Neuron (in vitro differentiated cells): Measurements from ENCODE around the gene RDX.
"Not testable (repeated sequence)": the region's sequence is repeated elsewhere in the genome, so short reads cannot be mapped to it uniquely, and the experiment has no call there.

Experiments
- H2AFZ ChIP-seq: one replicate; pipeline ENCODE4 v1.6.1; 2013; ENCODE audit warnings: low read depth, mild to moderate bottlenecking, inconsistent platforms, low read length, moderate library complexity
- H3K27me3 ChIP-seq: one replicate; pipeline ENCODE4 v1.6.1; 2013; ENCODE audit warnings: low read length; ENCODE audit not compliant: insufficient read depth
- H3K36me3 ChIP-seq: one replicate; pipeline ENCODE4 v1.6.1; 2013; ENCODE audit warnings: low read length; ENCODE audit not compliant: insufficient read depth
- H3K4me1 ChIP-seq: one replicate; pipeline ENCODE4 v1.6.1; 2013; ENCODE audit warnings: low read length; ENCODE audit not compliant: insufficient read depth
- H3K4me3 ChIP-seq: 2 replicates; pipeline ENCODE4 v1.5.1; 2013; ENCODE audit warnings: mild to moderate bottlenecking, low read length, moderate library complexity
- H3K9me3 ChIP-seq: one replicate; pipeline ENCODE4 v1.6.1; 2013; ENCODE audit warnings: low read length

Gene RDX

DNA sequence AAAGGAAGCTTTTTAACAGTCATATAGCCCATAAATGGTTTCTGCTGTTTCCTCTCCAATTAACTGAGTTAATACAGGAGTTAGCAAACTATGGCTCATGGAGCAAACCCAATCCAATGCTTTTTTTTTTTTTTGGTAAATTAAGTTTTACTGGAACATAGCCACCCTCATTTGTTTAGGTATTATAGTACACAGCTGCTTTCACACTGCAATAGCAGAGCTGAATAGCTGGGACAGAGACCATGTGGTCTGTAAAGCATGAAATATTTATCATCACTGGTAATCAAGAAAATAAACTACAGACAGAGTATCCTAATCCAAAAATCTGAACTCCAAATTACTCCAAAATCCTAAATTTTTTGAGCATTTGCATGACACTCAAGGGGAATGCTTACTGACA, 53.7 kb downstream of the RDX start:
- H3K36me3 ChIP-seq: peaks cover 47% of the 10 kb centered on the region
- no peaks in the 10 kb centered on the region for H3K4me1 ChIP-seq

DNA sequence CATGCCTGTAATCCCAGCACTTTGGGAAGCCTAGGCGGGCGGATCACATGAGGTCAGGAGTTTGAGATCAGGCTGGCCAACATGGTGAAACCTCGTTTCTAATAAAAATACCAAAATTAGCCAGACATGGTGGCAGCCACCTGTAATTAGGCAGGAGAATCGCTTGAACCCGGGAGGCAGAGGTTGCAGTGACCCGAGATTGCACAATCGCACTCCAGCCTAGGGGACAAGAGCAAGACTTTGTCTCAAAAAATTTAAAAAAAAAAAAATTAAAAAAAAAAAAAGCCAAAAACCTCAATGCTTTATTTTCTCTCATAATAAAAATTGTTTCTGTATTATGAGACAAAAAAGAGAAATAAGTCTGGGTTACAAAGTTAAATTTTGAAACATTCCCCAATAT, 54.2 kb downstream of the RDX start:
- peaks cover 50% of the 10 kb centered on the region for H3K36me3 ChIP-seq

More for the DNA sequence above, 53.7 kb downstream of the RDX start:
- no peak overlapping the region for H3K4me3 ChIP-seq
- H2AFZ ChIP-seq: no peak overlapping the region
- no peaks in the 10 kb centered on the region for H3K9me3 ChIP-seq
- H3K27me3 ChIP-seq: no peaks in the 10 kb centered on the region

DNA sequence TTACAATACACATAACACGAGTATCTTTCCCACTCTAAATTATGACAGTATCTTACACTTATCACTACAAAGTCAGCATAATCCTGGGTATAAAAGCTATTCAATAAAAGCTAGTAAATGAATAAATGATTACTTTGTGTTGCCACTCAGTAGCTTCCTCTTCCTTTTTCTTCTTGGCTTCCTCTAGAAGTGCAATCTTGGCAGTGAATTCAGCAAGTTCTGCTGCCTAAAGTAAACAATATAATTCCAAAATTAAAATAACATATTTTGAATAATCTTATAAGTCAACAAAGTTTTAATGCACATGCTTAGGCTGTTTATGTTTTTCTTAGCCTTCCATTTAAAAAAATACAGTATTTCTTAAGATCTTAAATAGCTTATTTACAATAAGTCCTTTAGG, 60.4 kb downstream of the RDX start:
- H3K4me1 ChIP-seq: no peaks in the 10 kb centered on the region
- H3K36me3 ChIP-seq: peaks cover 69% of the 10 kb centered on the region
- H3K4me3 ChIP-seq: no peak overlapping the region
- no peaks in the 10 kb centered on the region for H3K9me3 ChIP-seq
- no peak overlapping the region for H2AFZ ChIP-seq
- no peaks in the 10 kb centered on the region for H3K27me3 ChIP-seq

More for the DNA sequence above, 54.2 kb downstream of the RDX start:
- Histone ChIP-seq H3K4me3 (no peak overlapping the region), H3K27me3 (no peaks in the 10 kb centered on the region), H3K4me1 (no peaks in the 10 kb centered on the region), H2AFZ (no peak overlapping the region), H3K9me3 (no peaks in the 10 kb centered on the region)

DNA sequence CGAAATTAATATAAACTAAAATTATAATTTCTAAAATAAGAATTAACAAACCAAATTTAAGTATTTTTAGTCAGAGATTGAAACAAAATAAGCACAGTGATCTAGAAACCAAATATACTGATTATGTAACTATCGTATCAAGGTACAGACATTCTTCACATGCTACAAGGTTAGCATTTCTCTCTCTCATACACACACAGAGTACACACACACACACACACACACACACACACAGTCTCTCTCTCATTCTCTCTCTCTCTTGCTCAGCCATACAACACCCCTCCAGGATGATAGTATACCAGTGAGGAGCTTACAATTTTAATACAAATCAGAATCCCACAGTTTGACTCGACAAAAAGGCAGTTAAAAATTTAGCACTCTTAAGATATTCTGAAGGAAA, 66.0 kb downstream of the RDX start:
- no peak overlapping the region for H2AFZ ChIP-seq
- peaks cover 65% of the 10 kb centered on the region for H3K36me3 ChIP-seq
- H3K9me3 ChIP-seq: peaks cover 2% of the 10 kb centered on the region
- no peak overlapping the region for H3K4me3 ChIP-seq
- no peaks in the 10 kb centered on the region for H3K27me3 ChIP-seq
- no peaks in the 10 kb centered on the region for H3K4me1 ChIP-seq

DNA sequence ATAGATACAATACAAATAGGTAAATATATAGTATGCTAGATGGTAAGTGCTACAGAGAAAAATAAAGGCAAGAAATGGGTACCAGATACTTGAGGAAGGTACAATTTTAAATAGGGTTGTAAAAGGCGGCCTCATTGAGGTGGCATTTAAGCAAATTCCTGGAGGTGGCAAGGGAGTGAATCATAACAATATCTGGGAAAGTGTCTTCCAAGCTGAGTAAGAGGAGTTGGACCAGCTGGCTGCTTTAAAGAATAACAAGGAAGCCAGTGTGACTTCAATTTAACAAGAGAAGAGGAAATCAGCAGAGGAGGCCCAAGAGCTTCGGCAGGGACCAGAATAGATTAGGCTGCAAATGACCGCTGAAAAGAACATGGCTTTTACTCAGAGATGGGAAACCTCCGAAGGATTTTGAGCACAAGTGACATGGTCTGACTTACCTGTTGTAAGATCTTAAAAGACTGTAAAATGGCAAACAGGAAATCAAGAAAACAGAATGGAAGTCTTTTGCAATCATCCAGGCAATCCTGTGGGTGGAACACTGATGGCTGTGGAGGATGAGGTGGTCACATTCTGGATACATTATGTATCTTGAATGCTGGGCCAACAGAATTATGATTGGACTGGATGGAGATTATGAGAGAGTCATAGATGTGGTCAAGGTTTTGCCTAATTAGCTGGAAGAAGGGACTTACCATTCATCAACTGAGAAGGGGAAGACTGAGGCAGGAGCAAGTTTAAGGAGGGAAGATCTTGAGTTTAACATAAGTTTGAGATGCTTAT, 77.2 kb downstream of the RDX start:
- H3K9me3 ChIP-seq: no peaks in the 10 kb centered on the region
- H2AFZ ChIP-seq: no peak overlapping the region
- H3K4me3 ChIP-seq: no peak overlapping the region
- no peaks in the 10 kb centered on the region for H3K4me1 ChIP-seq
- H3K36me3 ChIP-seq: peaks cover 3% of the 10 kb centered on the region
- no peaks in the 10 kb centered on the region for H3K27me3 ChIP-seq

DNA sequence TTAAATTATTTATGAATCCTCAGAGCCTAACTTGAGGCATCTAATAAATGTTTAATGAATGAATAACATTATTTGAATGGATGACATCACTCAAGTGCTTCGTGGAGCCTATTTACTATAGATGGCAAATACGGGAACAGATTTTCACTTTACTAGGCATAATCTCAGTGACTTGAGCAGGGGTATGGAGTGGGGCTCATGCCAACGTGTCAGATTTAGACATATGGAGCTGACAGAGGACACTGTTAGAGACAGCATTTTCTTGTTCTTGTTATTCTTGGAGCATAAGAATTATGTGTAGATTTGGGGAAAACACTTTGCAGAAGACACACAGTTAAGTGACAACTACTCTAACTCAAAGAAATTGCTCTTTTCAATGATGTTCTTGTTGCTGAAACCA, 78.5 kb downstream of the RDX start:
- no peak overlapping the region for H3K4me3 ChIP-seq
- H2AFZ ChIP-seq: no peak overlapping the region
- no peaks in the 10 kb centered on the region for H3K9me3 ChIP-seq
- no peaks in the 10 kb centered on the region for H3K4me1 ChIP-seq
- no peaks in the 10 kb centered on the region for H3K36me3 ChIP-seq
- no peaks in the 10 kb centered on the region for H3K27me3 ChIP-seq

DNA sequence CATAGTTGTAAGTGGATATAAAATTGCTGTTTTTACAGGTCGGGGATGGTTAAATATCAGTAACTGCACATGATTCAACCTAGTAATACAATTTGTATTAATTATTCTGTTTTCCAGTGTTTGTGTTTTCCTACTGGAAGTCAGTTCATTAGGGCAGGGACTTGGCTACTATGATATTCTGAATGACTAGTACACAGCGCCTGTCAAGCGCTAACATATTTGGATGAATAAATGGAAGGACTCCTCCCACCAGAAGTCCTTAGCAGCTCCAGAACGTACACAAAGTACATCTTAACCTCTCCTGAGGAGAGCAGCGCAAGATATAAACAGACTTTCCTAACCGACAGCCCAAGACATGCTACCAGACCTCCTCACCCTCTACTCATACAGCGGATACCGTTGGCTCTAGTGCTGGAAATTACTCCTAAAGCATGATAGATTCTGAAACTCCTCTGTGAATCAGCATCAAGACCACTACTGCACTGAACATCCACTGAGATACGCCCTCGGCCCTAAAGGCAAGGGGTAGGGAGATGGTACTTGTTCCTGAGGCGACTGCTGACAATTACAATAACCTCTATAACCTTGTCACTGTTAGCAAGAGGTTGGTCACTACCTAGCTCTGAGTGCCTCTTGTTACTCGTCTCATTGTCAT, 79.1 kb downstream of the RDX start:
- Histone ChIP-seq H3K36me3 (no peaks in the 10 kb centered on the region), H3K4me1 (no peaks in the 10 kb centered on the region), H2AFZ (no peak overlapping the region), H3K9me3 (no peaks in the 10 kb centered on the region), H3K4me3 (no peak overlapping the region), H3K27me3 (no peaks in the 10 kb centered on the region)

DNA sequence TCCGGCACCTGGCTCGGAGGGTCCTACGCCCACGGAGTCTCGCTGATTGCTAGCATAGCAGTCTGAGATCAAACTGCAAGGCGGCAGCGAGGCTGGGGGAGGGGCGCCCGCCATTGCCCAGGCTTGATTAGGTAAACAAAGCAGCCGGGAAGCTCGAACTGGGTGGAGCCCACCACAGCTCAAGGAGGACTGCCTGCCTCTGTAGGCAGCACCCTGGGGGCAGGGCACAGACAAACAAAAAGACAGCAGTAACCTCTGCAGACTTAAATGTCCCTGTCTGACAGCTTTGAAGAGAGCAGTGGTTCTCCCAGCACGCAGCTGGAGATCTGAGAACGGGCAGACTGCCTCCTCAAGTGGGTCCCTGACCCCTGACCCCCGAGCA, 87.1 kb downstream of the RDX start:
- not testable (repeated sequence) for H3K4me3 ChIP-seq, H3K4me1 ChIP-seq, H3K9me3 ChIP-seq, H2AFZ ChIP-seq, H3K27me3 ChIP-seq, H3K36me3 ChIP-seq

DNA sequence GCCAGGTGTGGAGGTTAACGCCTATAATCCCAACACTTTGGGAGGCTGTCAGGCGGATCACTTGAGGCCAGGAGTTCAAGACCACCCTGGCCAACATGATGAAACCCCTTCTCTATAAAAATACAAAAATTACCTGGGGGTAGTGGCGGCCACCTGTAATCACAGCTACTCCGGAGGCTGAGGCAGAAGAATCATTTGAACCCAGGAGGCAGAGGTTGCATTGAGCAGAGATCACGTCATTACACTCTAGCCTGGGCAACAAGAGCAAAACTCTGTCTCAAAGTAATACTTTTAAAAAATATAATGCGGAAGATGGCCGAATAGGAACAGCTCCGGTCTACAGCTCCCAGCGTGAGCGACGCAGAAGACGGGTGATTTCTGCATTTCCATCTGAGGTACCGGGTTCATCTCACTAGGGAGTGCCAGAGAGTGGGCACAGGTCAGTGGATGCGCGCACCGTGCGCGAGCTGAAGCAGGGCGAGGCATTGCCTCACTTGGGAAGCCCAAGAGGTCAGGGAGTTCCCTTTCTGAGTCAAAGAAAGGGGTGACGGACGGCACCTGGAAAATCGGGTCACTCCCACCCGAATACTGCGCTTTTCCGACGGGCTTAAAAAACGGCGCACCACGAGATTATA, 87.6 kb downstream of the RDX start:
- H2AFZ ChIP-seq, H3K27me3 ChIP-seq, H3K4me1 ChIP-seq, H3K36me3 ChIP-seq, H3K4me3 ChIP-seq, H3K9me3 ChIP-seq: not testable (repeated sequence)

DNA sequence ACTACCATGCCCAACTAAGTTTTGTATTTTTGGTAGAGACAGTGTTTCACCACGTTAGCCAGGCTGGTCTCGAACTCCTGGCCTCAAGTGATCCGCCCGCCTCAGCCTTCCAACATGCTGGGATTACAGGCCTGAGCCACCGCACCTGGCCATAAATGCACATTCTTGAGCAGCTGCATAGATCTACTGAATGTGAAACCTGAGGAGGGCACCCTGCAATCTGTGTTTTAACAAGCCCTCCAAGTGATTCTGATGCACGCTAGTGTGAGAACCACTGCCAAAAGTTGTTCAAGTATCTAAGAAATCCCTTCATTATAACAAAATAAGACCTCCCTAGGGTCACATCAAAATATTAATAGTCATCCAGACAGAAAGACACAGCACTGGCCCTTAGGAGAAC, 89.3 kb downstream of the RDX start:
- no peak overlapping the region for H3K4me3 ChIP-seq
- no peaks in the 10 kb centered on the region for H3K36me3 ChIP-seq
- no peaks in the 10 kb centered on the region for H3K4me1 ChIP-seq
- no peaks in the 10 kb centered on the region for H3K9me3 ChIP-seq
- no peak overlapping the region for H2AFZ ChIP-seq
- no peaks in the 10 kb centered on the region for H3K27me3 ChIP-seq

DNA sequence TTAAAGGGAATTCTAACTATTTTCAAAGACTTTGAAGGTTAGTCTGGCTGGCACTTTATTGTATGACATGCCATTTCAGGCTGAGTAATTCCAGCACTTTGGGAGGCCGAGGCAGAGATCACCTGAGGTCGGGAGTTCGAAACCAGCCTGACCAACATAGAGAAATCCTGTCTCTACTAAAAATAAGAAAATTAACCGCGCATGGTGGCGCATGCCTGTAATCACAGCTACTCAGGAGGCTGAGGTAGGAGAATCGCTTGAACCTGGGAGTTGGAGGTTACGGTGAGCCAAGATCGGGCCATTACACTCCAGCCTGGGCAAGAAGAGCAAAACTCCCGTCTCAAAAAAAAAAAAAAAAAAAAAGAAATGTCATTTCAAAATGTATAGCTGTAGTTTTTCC, 95.6 kb downstream of the RDX start:
- no peaks in the 10 kb centered on the region for H3K9me3 ChIP-seq
- H3K4me1 ChIP-seq: peaks cover 5% of the 10 kb centered on the region
- H3K27me3 ChIP-seq: no peaks in the 10 kb centered on the region
- H3K4me3 ChIP-seq: no peak overlapping the region
- no peak overlapping the region for H2AFZ ChIP-seq
- no peaks in the 10 kb centered on the region for H3K36me3 ChIP-seq

DNA sequence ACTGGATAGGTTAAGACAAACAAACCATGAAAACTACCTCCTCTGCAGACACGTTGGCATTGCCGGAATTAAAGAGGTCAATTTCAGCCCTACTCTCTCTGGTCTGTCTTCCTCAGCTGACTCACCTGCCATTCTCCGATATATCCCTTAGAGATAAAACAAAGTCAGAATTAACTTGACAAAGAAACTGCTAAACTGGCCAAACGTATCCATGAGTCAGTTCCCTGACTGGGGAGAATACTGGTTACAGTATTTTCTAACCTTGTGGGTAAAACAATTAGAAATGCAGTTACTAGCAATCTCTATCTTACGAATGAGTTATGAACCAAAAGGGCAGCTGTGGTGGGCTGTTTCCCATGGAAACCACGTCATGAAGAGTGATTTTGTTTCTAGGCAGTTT, 96.2 kb downstream of the RDX start:
- no peak overlapping the region for H3K4me3 ChIP-seq
- H3K4me1 ChIP-seq: peaks cover 5% of the 10 kb centered on the region
- no peak overlapping the region for H2AFZ ChIP-seq
- H3K36me3 ChIP-seq: no peaks in the 10 kb centered on the region
- H3K9me3 ChIP-seq: no peaks in the 10 kb centered on the region
- no peaks in the 10 kb centered on the region for H3K27me3 ChIP-seq

DNA sequence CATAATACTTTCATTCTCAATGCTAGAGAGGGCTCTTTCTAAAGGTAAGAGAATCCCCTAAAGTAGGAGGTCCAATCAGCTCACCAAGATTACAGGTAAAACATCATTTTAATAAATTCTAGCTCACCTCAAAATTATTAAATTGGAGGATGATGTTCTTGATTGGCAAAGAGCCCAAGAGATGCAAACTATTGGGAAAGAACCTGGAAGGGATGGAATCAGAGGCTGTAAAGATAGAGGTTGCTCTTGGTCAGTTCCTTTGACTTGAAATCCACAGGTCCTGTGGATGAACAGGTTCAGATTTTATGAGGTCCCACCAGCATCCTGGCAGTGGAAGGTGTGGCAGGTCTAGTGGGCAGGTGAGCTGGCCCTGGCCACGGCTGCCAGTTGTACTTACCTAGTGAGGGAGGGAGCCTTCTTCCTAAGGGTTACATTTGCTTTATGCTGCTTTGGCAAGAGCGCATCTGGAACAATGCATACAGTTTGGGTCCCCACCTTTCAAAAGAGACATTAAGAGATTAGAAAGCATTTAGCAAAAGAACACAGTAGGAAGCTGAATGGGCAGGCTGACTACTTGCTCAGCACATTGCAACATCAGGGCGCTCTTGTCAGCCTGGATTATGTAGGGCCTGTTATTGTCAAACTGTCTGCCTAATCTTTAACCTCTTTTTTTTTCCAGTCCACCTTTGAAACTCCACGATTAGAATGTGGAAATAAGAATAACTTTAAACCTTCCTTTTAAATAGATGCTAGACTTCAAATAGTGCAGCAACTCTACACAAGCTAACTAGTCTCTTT, 97.0 kb downstream of the RDX start:
- H3K4me1 ChIP-seq: peaks cover 5% of the 10 kb centered on the region
- H2AFZ ChIP-seq: no peak overlapping the region
- no peaks in the 10 kb centered on the region for H3K27me3 ChIP-seq
- no peak overlapping the region for H3K4me3 ChIP-seq
- H3K36me3 ChIP-seq: no peaks in the 10 kb centered on the region
- H3K9me3 ChIP-seq: no peaks in the 10 kb centered on the region
